GM21515 (cell line): ENCODE results near the gene HDGFL2.

Experiments used
- ATAC-seq: cut with Tn5 transposase; IDR thresholded peaks from one replicate; pipeline ENCODE4 v1.9.1; 2021; ENCODE audit not compliant: unreplicated experiment

Gene HDGFL2

DNA sequence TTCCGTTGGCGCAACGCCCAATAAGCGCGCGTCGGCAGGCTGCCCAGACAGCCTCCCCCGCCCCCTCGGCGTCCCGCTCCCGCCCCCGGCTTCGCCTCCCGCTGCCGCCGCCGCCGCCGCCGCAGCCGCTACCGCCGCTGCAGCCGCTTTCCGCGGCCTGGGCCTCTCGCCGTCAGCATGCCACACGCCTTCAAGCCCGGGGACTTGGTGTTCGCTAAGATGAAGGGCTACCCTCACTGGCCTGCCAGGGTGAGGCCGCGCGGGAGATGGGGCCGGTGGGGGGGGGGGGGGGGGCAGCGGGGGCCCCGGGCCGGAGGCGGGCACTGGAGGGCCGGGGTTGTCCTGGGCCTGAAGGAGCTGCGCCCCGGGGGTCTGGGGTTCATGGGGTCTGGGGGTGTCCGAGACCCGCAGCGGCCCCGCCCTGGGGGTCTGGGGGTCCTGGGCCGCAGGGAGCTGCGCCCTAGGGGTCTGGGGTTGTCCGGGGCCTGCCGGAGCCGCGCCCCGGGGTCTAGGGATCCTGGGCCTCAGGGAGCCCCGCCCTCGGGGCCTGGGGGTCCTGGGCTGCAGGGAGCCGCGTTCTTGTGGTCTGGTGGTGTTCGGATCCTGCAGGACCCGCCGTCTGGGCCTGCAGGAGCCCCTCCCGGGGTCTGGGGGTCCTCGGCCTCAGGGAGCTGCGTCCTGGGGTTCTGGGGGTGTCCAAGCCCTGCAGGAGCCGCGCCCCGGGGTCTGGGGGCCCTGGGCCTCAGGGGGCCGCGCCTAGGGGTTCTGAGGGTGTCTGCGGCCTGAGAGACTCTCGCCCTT, at the start of gene HDGFL2:
HDGFL2 (plus strand) TSS at position 124 of the 801 bp plus-strand sequence; CDS start at position 178, 54 bp downstream.
- ATAC-seq, result no peak

- no peak for ATAC-seq
Observed at GRCh38 chr19:4423416-4424126, 48.5 kb upstream of the HDGFL2 start.

GRCh38 chr19:4425537-4425936, 46.6 kb upstream of the HDGFL2 start:
- no peak for ATAC-seq

DNA sequence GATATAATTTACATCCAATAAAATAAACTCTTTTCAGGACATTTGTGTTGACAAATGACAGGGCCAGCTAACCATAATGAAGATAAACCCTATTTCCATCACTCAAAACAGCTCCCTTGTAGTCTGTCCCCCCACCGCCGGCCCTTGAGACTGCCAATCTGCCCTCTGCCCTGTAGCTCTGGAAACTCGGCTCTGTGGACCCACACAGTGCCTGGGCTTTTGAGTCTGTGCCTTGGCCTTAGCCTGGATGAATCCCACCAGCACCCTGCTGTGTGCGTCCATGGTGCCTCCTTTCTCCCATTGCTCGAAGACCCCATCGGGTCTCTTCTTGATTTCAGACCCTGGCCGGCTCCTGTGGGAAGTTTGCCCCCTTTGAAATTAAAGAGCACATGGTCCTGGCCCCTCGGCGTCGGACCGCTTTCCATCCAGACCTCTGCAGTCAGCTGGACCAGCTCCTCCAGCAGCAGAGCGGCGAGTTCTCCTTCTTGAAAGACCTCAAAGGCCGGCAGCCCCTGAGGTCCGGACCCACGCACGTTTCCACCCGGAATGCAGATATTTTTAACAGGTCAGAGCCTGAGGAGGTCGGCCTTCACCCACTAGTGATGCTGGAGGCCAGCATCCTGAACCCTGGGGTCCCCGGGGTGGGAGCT, 43.6 kb upstream of the HDGFL2 start:
- no peak for ATAC-seq

DNA sequence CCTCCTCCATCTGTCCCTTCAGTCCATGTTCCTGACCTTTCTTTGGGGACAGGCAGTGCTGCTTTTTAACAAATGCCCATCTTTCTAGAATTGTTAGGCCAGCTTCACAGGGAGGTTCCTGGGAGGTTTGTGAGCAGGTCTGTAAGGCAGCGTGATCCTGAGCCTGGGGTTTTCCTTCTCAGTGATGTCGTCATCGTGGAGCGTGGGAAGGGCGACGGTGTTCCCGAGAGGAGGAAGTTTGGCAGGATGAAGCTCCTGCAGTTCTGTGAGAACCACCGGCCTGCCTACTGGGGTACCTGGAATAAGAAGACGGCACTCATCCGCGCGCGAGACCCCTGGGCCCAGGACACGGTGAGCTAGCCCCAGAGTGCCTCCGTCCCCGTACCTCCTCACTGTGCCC, 42.8 kb upstream of the HDGFL2 start:
- ATAC-seq, result no peak

GRCh38 chr19:4429771-4430171, 42.3 kb upstream of the HDGFL2 start:
- no peak for ATAC-seq

GRCh38 chr19:4430760-4431159, 41.3 kb upstream of the HDGFL2 start:
- ATAC-seq, result no peak

GRCh38 chr19:4431296-4431695, 40.8 kb upstream of the HDGFL2 start:
- ATAC-seq, result no peak

DNA sequence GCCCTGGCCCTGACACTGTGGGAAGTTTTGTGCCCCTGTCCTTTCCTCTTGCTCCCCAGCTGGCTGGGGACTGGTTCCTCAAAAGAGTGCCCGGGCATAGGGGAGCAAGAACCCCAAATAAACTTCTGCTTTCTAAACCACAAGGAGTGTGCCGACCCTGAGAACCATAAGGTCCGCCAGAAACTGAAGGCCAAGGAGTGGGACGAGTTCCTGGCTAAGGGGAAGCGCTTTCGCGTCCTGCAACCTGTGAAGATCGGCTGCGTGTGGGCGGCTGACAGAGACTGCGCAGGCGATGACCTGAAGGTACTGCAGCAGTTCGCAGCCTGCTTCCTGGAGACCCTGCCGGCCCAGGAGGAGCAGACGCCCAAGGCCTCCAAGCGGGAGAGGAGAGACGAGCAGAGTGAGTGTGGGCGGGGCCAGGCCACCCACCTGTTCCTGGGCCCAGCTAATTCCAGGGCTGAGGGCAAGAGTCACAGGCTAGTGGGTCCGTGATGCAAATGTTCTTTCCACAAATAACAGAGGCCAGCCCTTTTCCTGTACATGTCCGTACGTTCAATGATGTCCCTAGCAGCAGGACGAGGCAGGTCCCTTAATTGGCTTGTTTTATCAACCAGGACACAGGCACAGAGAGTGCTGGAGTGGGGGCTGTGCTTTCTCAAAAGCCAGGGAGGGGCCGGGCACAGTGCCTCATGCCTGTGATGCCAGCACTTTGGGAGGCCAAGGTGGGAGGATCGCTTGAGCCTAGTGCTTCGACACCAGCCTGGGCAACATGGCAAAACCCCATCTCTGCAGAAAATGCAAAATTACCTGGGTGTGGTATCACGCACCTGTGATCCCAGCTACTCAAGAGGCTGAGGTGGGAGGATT, 40.1 kb upstream of the HDGFL2 start:
- no peak for ATAC-seq

- ATAC-seq, result no peak
Observed at GRCh38 chr19:4432918-4433506, 39.1 kb upstream of the HDGFL2 start.

DNA sequence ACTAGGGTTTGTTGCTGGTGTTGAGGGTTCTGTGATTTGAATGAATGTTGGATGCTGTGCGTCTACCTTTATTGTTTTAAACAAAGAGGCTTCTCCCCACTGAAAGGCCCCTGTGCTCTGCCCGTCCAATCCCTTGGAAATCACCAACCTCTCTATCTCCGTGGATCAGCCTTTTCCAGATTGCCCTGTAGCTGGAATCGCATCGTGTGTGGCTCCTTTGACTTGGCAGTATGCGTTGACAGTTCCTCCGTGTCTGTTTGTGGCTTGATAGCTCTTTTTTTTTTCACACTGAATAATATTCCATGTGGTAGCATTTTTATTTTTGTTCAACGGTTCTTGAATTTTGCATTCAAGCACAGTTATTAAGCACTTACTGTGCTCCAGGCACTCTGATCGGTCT, 37.7 kb upstream of the HDGFL2 start:
- ATAC-seq, result no peak

GRCh38 chr19:4436231-4436630, 35.9 kb upstream of the HDGFL2 start:
- ATAC-seq, result no peak

DNA sequence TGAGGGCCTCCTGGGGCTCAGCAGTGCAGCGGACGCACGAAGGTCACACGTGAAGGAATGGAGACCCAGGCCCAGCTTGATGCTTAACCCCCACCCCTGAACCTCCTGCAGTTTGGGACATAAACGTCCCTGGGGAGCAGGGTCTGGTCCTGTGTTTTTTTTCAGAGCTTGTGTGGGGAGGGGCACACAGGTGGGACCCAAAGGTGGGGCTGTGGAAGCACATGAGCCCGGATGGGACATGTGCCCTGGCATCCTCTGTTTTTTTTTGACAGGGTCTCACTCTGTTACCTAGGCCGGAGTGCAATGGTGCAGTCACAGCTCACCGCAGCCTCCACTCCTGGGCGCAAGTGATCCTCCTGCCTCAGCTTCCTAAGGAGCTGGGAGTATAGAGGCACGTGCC, 35.0 kb upstream of the HDGFL2 start:
- no peak for ATAC-seq

GRCh38 chr19:4439243-4439642, 32.9 kb upstream of the HDGFL2 start:
- ATAC-seq, result no peak

DNA sequence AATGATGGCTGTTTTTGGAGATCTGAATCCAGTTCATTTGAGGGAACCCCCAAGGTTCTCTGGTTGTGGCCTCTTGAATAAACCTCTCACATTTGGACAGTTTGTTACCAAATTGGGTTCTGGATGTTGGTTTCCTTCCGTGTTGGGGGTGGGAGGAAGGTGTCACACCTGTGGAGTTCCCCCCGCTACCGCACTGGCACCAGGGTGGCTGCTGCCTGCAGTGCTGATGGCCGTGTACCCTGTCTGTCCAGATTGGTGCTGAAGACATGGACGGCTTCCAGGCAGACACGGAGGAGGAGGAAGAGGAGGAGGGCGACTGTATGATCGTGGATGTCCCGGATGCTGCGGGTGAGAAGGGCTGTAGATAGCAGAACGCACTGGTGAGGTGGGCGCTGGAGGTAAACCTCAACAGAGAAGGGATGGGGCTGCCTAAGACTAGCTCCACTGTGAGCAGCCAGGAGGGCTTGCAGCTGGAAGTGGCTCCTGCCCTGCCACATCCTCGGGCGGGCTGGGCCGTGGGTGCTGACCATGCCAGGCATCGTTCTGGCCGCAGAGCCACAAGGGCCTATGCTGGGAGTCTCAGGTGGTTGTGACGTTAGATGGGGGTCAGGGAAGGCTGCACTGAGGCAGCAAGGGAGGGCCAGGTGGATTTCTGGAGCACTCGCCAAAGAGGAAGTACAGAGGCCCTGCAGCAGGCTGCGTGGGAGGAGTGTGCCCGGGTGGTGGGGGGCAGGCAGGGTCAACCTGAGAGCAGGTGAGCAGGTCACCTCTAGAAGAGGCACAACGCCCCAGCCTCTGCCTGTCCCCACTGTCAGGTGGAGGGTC, 29.9 kb upstream of the HDGFL2 start:
- no peak for ATAC-seq

DNA sequence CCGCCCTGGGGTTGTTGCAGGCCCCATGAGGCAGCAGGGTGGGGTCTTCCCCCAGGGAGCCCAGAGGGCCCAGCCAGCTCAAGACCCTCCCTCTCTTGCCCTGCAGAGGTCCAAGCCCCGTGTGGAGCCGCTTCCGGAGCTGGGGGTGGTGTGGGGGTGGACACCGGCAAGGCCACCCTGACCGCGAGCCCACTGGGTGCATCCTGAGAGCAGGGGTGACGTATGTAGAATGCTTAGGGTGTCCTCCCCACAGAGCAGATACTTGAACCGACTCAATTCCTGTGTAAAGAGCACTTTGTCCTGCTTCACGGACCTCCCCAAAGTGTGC, 29.3 kb upstream of the HDGFL2 start:
- no peak for ATAC-seq

- no peak for ATAC-seq
Observed at GRCh38 chr19:4443188-4443587, 28.9 kb upstream of the HDGFL2 start.

GRCh38 chr19:4443966-4444764, 27.9 kb upstream of the HDGFL2 start:
- no peak for ATAC-seq
